ENCODE data around the gene SFI1. TPM values are rescaled to one million over a fixed set of nuclear protein-coding genes. Genes with fewer than 3 reads are reported as not detected.
A peak's percentile ranks its signal among the peaks of the same experiment; 100 is the strongest.

Gene SFI1
- total and polyA plus RNA-seq, 10 donors, result 36.7 to 110 (median 85.2) TPM

DNA sequence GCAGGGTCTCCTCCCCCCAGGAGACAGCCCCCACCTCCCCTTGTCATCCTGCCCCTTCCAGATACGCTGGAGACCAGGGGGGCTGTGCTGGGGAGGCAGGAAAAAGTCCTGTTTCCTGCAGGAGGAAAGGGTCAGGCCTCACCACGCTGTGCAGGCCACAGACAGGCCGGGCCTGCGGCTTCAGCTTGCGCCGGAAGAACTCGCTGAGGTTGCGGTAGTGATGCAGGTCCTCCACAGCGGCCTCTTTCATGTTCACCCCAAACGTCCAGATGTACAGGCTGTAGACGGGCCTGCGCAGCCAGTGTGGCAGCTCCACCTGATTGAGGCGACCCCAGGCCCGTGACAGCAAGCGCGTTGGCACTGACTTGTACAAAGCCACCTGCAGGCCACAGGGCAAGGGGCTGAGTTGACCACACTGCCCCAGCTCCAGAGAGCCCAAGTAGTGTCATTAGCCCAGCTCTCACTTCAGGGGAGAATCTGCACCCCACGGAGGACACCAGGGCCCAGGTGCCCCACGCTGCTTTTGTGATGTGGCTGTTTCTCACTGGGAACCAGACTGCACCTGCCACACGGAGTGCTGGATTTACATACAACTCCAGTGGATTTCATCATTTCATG, 125.3 kb downstream of the SFI1 start:
- H3K4me1 ChIP-seq, result peaks cover 4 to 74% (median 46%) of the 10 kb centered on the region in 6 donors
- DNase-seq, result no peak
- no peaks in the 10 kb centered on the region for H3K9me3 ChIP-seq
- H3K27ac ChIP-seq, result peak overlapping the region in 1 of 8 donors; percentile 56
- intact Hi-C loops (cut with DNase I; ENCODE audit: low total_unique reads), result no loop called here
- peak in 2 of 3 donors; percentile 32 to 61 for TF ChIP-seq POLR2AphosphoS5 (IDR thresholded peaks at IDR 0.05)
- TF ChIP-seq, protein P1, sequence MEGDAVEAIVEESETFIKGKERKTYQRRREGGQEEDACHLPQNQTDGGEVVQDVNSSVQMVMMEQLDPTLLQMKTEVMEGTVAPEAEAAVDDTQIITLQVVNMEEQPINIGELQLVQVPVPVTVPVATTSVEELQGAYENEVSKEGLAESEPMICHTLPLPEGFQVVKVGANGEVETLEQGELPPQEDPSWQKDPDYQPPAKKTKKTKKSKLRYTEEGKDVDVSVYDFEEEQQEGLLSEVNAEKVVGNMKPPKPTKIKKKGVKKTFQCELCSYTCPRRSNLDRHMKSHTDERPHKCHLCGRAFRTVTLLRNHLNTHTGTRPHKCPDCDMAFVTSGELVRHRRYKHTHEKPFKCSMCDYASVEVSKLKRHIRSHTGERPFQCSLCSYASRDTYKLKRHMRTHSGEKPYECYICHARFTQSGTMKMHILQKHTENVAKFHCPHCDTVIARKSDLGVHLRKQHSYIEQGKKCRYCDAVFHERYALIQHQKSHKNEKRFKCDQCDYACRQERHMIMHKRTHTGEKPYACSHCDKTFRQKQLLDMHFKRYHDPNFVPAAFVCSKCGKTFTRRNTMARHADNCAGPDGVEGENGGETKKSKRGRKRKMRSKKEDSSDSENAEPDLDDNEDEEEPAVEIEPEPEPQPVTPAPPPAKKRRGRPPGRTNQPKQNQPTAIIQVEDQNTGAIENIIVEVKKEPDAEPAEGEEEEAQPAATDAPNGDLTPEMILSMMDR (IDR thresholded peaks at IDR 0.05 in 8 of 11, conservative IDR thresholded peaks at IDR 0.05 in 3 of 11), result no peak
- TF ChIP-seq POLR2A (IDR thresholded peaks at IDR 0.05), result no peak
- peaks cover 0 to 98% (median 78%) of the 10 kb centered on the region in 6 donors for H3K36me3 ChIP-seq
- H3K4me3 ChIP-seq, result no peak overlapping the region
- WGBS, 5 donors, result 70 to 81% (median 75%) methylated on average over 11 to 19 of the region's 19 CpGs
- H3K27me3 ChIP-seq (replicated peaks in 1 of 7), result no peaks in the 10 kb centered on the region

- no peak for DNase-seq
- no peaks in the 10 kb centered on the region for H3K9me3 ChIP-seq
- peak overlapping the region in 2 of 8 donors; percentile 39 to 56 for H3K27ac ChIP-seq
- H3K36me3 ChIP-seq, result peaks cover 0 to 98% (median 65%) of the 10 kb centered on the region in 6 donors
- no peaks in the 10 kb centered on the region for H3K27me3 ChIP-seq (replicated peaks in 1 of 7)
- peaks cover 12 to 74% (median 51%) of the 10 kb centered on the region in 6 donors for H3K4me1 ChIP-seq
- H3K4me3 ChIP-seq, result no peak overlapping the region
- TF ChIP-seq, protein P1 (IDR thresholded peaks at IDR 0.05 in 8 of 11, conservative IDR thresholded peaks at IDR 0.05 in 3 of 11), result no peak
- TF ChIP-seq POLR2AphosphoS5 (IDR thresholded peaks at IDR 0.05), result no peak
- no peak for TF ChIP-seq POLR2A (IDR thresholded peaks at IDR 0.05)
- intact Hi-C loops (cut with DNase I; ENCODE audit: low total_unique reads), result no loop called here
- WGBS, 5 donors, result 80 to 100% (median 88%) methylated on average over 1 of the region's 1 CpG
These were observed 126.6 kb downstream of the SFI1 start for GRCh38 chr22:31622980-31623379.

DNA sequence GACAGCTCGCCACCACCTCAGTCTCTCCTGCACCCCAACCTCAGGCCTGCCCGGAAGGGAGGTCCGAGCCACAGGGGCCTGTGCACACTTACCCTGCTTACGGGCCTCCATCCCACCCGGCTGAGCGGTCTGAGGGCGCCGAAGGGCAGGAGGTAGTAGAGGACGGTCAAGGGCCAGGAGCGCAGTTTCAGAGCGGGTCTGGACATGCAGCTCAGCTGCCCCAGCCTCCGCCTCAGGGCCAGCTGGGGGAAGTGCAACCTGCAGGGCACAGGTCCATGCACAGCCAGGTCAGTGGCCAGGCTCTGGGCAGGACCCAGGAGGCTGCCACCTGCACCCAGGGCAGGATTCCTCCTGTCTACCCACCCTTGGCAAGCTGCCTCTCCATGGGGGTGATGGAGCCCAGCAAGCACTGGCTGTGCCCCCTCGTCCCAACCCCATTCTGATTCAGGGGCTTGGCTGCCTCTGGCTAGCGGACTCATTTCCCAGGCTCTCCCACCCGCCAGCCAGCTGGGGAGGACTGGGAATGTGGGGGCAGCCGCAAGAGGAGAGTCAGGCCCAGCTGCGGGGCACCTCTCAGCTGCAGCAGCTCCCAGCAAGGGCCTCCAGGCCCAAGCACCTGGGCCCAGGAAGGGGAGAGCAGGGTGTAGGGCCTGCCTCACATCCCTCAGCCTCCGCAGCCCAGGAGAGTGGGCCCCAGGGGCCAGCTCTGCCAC, 127.4 kb downstream of the SFI1 start:
- 91 to 94% (median 93%) methylated on average over 11 to 18 of the region's 18 CpGs for WGBS, 5 donors
- no peaks in the 10 kb centered on the region for H3K27me3 ChIP-seq (replicated peaks in 1 of 7)
- H3K9me3 ChIP-seq, result no peaks in the 10 kb centered on the region
- peak; percentile 76 for DNase-seq
- intact Hi-C loops (cut with DNase I; ENCODE audit: low total_unique reads), result no loop called here
- H3K4me1 ChIP-seq, result peaks cover 20 to 78% (median 58%) of the 10 kb centered on the region in 6 donors
- H3K4me3 ChIP-seq, result peak overlapping the region in 1 of 8 donors; percentile 56
- H3K27ac ChIP-seq, result peak overlapping the region in 5 of 8 donors; percentile 2 to 94 (median 17)
- H3K36me3 ChIP-seq, result peaks cover 0 to 98% (median 58%) of the 10 kb centered on the region in 6 donors
- no peak for TF ChIP-seq POLR2A (IDR thresholded peaks at IDR 0.05)
- peak in 2 of 3 donors; percentile 27 to 67 for TF ChIP-seq POLR2AphosphoS5 (IDR thresholded peaks at IDR 0.05)
- TF ChIP-seq, protein P1 (IDR thresholded peaks at IDR 0.05 in 8 of 11, conservative IDR thresholded peaks at IDR 0.05 in 3 of 11), result no peak

- peaks cover 33 to 93% (median 73%) of the 10 kb centered on the region in 6 donors for H3K4me1 ChIP-seq
These were observed 128.9 kb downstream of the SFI1 start for GRCh38 chr22:31625257-31625640.

More at GRCh38 chr22:31625257-31625640, 128.9 kb downstream of the SFI1 start:
- TF ChIP-seq, protein P1 (IDR thresholded peaks at IDR 0.05 in 8 of 11, conservative IDR thresholded peaks at IDR 0.05 in 3 of 11), result no peak
- TF ChIP-seq POLR2A (IDR thresholded peaks at IDR 0.05), result no peak
- no peak for TF ChIP-seq POLR2AphosphoS5 (IDR thresholded peaks at IDR 0.05)
- Histone ChIP-seq H3K9me3 (no peaks in the 10 kb centered on the region), H3K36me3 (peaks cover 0 to 93% (median 43%) of the 10 kb centered on the region in 6 donors), H3K27me3 (replicated peaks in 1 of 7) (no peaks in the 10 kb centered on the region), H3K4me3 (peak overlapping the region in 6 of 8 donors; percentile 13 to 56 (median 17)), H3K27ac (peak overlapping the region in 6 of 8 donors; percentile 74 to 97 (median 94))
- intact Hi-C loops (cut with DNase I; ENCODE audit: low total_unique reads), result no loop called here
- 78 to 91% (median 87%) methylated on average over 7 of the region's 7 CpGs for WGBS, 5 donors
- no peak for DNase-seq
